Measurements from ENCODE around the gene DCAF4.

The DCAF4 gene

DNA sequence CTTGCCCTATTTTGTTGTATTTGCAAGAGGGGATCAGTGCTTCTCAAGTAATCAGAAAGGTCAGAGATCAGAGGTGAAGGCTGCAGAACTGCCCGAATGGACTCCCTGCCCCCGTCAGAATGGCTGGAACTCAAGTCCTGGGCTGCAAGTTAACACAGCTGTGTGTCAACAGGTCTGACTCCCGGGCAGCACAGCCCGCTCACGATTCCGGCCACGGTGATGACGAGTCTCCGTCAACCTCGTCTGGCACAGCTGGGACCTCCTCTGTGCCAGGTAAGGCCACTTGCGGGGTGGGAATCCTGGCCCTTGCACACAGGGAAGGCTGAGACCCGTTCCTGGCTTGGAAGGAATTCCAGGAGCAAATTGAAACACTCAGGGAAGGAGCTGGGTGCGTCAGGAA is 13.4 kb downstream of the DCAF4 start:
- H3K27me3 ChIP-seq (ENCODE audit: insufficient read depth, low read depth, severe bottlenecking) = no peaks in the 10 kb centered on the region
- H3K9me3 ChIP-seq (ENCODE audit: severe bottlenecking) = no peaks in the 10 kb centered on the region
- DNase-seq = no peak
- no peak overlapping the region for H3K27ac ChIP-seq
- no peak overlapping the region for H3K4me3 ChIP-seq (ENCODE audit: low read depth, low read length)
- TF ChIP-seq, protein P1, sequence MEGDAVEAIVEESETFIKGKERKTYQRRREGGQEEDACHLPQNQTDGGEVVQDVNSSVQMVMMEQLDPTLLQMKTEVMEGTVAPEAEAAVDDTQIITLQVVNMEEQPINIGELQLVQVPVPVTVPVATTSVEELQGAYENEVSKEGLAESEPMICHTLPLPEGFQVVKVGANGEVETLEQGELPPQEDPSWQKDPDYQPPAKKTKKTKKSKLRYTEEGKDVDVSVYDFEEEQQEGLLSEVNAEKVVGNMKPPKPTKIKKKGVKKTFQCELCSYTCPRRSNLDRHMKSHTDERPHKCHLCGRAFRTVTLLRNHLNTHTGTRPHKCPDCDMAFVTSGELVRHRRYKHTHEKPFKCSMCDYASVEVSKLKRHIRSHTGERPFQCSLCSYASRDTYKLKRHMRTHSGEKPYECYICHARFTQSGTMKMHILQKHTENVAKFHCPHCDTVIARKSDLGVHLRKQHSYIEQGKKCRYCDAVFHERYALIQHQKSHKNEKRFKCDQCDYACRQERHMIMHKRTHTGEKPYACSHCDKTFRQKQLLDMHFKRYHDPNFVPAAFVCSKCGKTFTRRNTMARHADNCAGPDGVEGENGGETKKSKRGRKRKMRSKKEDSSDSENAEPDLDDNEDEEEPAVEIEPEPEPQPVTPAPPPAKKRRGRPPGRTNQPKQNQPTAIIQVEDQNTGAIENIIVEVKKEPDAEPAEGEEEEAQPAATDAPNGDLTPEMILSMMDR (IDR thresholded peaks at IDR 0.05; ENCODE audit: low read depth, low read length) = no peak
- peaks cover 6% of the 10 kb centered on the region for H3K36me3 ChIP-seq

DNA sequence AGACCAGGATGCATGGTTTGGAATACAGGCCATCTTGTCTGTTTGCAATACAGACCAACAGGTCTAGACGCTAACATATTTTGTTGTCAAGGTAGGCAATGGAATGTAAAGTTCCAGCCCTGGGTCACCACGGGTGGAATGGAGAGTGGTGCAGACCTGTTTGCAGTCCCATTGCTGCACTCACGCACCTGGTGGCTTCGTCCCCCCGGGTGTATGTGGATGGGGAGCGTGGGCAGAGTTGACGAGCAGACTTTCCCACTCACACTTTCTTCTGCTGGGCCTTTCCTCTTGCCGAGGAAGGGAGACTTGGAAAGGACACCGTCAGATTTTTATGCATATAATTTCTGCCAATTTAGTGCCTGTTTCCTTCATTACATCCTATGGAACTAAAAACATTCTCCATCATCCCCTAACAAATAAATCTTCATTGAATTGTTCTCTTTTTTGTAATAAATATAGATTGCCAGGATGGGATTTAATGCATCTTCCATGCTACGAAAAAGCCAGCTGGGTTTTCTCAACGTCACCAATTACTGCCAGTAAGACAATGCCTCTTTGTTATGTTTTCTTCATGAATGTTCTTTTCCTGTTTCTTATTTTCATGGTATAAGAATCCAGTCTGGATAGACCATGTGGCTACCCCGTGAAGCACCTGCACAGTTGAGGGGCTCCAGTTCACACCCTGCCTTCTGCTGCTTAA is 15.2 kb downstream of the DCAF4 start:
- Histone ChIP-seq H3K27me3 (ENCODE audit: insufficient read depth, low read depth, severe bottlenecking) (no peaks in the 10 kb centered on the region), H3K4me3 (ENCODE audit: low read depth, low read length) (no peak overlapping the region), H3K27ac (no peak overlapping the region), H3K36me3 (peaks cover 6% of the 10 kb centered on the region), H3K9me3 (ENCODE audit: severe bottlenecking) (no peaks in the 10 kb centered on the region)
- DNase-seq = no peak
- TF ChIP-seq, protein P1 (IDR thresholded peaks at IDR 0.05; ENCODE audit: low read depth, low read length) = no peak

DNA sequence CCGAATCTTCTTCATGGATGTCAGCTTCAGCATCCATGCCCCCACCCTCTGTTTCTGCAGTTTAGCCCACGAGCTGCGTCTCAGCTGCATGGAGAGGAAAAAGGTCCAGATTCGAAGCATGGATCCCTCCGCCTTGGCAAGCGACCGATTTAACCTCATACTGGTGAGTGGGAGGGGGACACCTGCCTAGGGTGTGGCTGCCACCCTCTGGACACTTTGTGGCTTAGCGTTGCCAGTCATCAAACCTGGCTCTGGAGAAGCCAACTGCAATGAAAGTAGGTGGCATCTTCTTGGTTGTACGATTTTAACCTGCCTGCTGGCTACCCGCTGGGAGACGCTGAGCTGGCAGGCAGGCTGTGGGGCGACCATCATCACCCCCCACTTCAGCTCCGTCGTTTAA is 16.7 kb downstream of the DCAF4 start:
- no peak overlapping the region for H3K27ac ChIP-seq
- DNase-seq = no peak
- H3K4me3 ChIP-seq (ENCODE audit: low read depth, low read length) = no peak overlapping the region
- H3K9me3 ChIP-seq (ENCODE audit: severe bottlenecking) = no peaks in the 10 kb centered on the region
- peaks cover 6% of the 10 kb centered on the region for H3K36me3 ChIP-seq
- TF ChIP-seq, protein P1 (IDR thresholded peaks at IDR 0.05; ENCODE audit: low read depth, low read length) = peak; percentile 51; the same call in 1 of the 2 replicates
- no peaks in the 10 kb centered on the region for H3K27me3 ChIP-seq (ENCODE audit: insufficient read depth, low read depth, severe bottlenecking)

DNA sequence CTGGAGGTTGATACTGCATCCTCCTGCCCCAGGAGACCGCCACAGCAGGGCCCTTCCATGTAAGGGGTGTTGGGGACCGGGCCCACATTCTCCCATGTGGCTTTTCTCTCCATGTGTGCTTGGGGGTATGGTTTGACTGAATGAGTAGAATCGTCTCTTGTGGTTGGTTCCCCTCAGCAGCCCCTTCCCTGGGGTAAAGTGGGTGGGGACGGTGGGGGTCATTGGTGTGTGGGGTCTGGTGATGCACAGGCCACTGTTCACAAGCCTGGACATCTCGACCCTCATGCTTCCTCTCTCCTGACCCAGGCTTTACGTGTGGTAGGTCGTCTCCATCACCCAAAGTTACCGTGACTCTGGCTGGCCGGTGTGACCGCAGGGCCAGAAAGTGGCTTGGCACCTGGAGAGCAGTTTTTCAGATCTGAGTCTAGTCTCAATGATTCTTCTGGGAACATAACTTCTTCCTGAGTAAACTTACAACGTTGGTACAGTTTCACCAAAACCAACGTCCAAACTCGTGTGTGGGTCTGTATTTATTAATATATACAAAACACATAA is 17.7 kb downstream of the DCAF4 start:
- Histone ChIP-seq H3K27ac (no peak overlapping the region), H3K36me3 (peaks cover 6% of the 10 kb centered on the region), H3K27me3 (ENCODE audit: insufficient read depth, low read depth, severe bottlenecking) (no peaks in the 10 kb centered on the region), H3K9me3 (ENCODE audit: severe bottlenecking) (no peaks in the 10 kb centered on the region), H3K4me3 (ENCODE audit: low read depth, low read length) (no peak overlapping the region)
- TF ChIP-seq, protein P1 (IDR thresholded peaks at IDR 0.05; ENCODE audit: low read depth, low read length) = no peak
- DNase-seq = no peak

DNA sequence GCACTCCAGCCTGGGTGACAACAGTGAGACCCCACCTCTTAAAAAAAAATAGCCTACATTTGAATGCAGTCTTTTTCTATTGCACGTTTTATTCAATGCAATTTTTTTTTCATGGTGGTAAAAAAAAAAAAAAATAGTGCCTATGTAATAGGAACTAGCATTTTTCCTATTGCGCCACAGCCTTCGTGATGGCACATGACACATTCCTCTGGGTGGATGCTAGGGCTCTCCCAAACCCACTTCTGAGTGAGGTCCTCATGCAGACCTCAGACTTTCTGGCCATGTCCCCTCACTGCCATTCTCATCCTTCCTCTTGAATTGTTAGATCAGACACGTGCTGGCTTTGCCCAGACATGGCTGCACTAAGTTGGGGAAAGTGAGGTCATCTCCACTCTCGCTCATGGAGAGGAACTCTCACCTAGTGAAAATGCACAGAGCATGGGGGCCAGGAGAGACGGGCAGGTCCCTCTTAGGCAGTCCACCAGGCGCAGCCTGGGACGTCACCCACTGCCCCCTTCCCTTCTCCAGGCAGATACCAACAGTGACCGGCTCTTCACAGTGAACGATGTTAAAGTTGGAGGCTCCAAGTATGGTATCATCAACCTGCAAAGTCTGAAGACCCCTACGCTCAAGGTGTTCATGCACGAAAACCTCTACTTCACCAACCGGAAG is 19.2 kb downstream of the DCAF4 start:
- H3K9me3 ChIP-seq (ENCODE audit: severe bottlenecking) = no peaks in the 10 kb centered on the region
- H3K4me3 ChIP-seq (ENCODE audit: low read depth, low read length) = no peak overlapping the region
- H3K36me3 ChIP-seq = peaks cover 6% of the 10 kb centered on the region
- H3K27ac ChIP-seq = no peak overlapping the region
- TF ChIP-seq, protein P1 (IDR thresholded peaks at IDR 0.05; ENCODE audit: low read depth, low read length) = no peak
- H3K27me3 ChIP-seq (ENCODE audit: insufficient read depth, low read depth, severe bottlenecking) = no peaks in the 10 kb centered on the region
- no peak for DNase-seq
